GM21423 (cell line): ENCODE measurements around the gene RAB11FIP4.
A peak's percentile ranks its signal among the peaks of the same experiment; 100 is the strongest.

Experiments used
- ATAC-seq: cut with Tn5 transposase; IDR thresholded peaks from one replicate; pipeline ENCODE4 v1.9.1; 2021; ENCODE audit warnings: mild to moderate bottlenecking, moderate library complexity; ENCODE audit not compliant: unreplicated experiment

RAB11FIP4 gene

GRCh38 chr17:31481783-31482081 lies 90.3 kb downstream of the RAB11FIP4 start:
- no peak for ATAC-seq

- no peak for ATAC-seq
Measured at GRCh38 chr17:31484821-31485220, 93.3 kb downstream of the RAB11FIP4 start.

- no peak for ATAC-seq
Measured at GRCh38 chr17:31486351-31487062, 95.0 kb downstream of the RAB11FIP4 start.

- no peak for ATAC-seq
Measured at GRCh38 chr17:31487063-31487647, 95.7 kb downstream of the RAB11FIP4 start.

GRCh38 chr17:31487648-31488263 lies 96.3 kb downstream of the RAB11FIP4 start:
- ATAC-seq = peak; percentile 70

GRCh38 chr17:31488264-31488981 lies 96.9 kb downstream of the RAB11FIP4 start:
- ATAC-seq = peak; percentile 14

- no peak for ATAC-seq
Measured at GRCh38 chr17:31488982-31489294, 97.5 kb downstream of the RAB11FIP4 start.

GRCh38 chr17:31489295-31490018 lies 98.0 kb downstream of the RAB11FIP4 start:
- ATAC-seq = no peak

GRCh38 chr17:31490019-31490650 lies 98.7 kb downstream of the RAB11FIP4 start:
- ATAC-seq = no peak

GRCh38 chr17:31490671-31491375 lies 99.3 kb downstream of the RAB11FIP4 start:
- ATAC-seq = no peak

GRCh38 chr17:31491376-31492131 lies 100.1 kb downstream of the RAB11FIP4 start:
- ATAC-seq = peak; percentile 26

- ATAC-seq = no peak
Measured at GRCh38 chr17:31492206-31492605, 100.7 kb downstream of the RAB11FIP4 start.

- ATAC-seq = no peak
Measured at GRCh38 chr17:31492880-31493655, 101.6 kb downstream of the RAB11FIP4 start.

GRCh38 chr17:31493656-31494155 lies 102.2 kb downstream of the RAB11FIP4 start:
- ATAC-seq = no peak

GRCh38 chr17:31494259-31495021 lies 103.0 kb downstream of the RAB11FIP4 start:
- peak; percentile 35 for ATAC-seq

GRCh38 chr17:31495022-31495885 lies 103.8 kb downstream of the RAB11FIP4 start:
- no peak for ATAC-seq

- ATAC-seq = no peak
Measured at GRCh38 chr17:31496097-31496496, 104.6 kb downstream of the RAB11FIP4 start.
